HG02798 (cell line): ENCODE measurements around the gene LYPLA2.
A peak's percentile ranks its signal among the peaks of the same experiment; 100 is the strongest.
"Not testable (repeated sequence)": the region's sequence is repeated elsewhere in the genome, so short reads cannot be mapped to it uniquely, and the experiment has no call there.

Experiments used
- ATAC-seq: cut with Tn5 transposase; IDR thresholded peaks from one replicate; pipeline ENCODE4 v1.9.1; 2021; ENCODE audit warnings: mild to moderate bottlenecking; ENCODE audit not compliant: unreplicated experiment, poor library complexity

The LYPLA2 gene

DNA sequence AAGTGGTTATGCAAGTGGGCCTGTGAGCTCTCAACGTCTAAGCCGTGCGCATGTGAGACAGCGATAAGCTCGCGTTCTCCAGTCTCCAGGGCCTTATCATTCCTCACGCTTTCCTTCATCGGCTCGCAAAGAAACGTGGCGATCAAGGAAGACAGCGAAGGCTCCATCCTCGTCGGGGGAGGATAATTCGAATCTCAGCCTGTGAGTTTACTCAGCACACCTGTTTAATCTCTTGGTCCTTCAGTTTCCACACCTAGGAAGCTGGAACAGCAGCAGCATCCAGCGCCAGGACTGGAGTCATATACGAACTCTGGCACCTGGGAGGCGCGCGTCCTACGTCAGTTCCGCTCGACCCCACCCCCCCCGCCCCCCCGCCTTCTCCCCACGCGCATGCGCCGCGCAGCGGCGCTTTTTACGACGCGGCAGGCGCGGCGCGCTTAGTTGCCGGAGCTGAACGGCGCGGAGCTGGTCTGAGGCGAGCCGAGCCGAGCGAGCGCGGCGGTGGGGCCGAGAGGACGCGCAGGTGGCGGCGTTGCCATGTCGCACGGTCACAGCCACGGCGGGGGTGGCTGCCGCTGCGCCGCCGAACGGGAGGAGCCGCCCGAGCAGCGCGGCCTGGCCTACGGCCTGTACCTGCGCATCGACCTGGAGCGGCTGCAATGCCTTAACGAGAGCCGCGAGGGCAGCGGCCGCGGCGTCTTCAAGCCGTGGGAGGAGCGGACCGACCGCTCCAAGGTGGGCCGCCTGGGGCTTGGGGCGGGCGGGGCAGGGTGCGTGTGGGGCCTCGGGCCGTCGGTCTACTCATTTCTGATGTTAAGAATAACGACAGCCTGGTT lies 12.7 kb upstream of the LYPLA2 start, which contains the start of gene PITHD1:
Gene PITHD1, plus strand, starts transcription at position 440 of the 836 bp plus-strand sequence. Its CDS starts 98 bp downstream, at position 538.
- ATAC-seq: peak; percentile 86

DNA sequence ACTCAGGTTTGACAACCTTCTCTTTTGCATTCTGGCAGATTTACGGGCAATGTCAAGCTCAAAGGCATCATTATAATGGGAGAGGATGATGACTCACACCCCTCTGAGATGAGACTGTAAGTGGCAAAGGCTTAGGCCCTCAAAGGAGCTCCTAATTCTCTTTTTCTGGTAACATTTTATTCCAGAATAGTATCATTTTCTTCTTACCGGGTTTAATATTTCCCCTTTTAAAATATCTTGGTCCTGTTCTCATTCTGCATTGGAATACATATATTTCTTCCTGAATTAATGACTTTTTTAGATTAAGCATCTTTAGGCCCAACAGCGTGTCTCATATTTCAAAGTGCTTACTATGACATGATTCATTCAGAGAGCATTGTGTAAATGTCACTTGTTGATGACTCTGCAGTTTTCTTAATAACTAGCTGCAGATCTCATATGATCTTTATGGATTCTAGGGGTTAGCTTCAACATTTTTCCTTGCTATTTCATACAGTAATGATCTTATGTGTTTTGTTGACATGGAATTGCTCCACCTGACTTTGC lies 11.0 kb upstream of the LYPLA2 start:
- no peak for ATAC-seq

DNA sequence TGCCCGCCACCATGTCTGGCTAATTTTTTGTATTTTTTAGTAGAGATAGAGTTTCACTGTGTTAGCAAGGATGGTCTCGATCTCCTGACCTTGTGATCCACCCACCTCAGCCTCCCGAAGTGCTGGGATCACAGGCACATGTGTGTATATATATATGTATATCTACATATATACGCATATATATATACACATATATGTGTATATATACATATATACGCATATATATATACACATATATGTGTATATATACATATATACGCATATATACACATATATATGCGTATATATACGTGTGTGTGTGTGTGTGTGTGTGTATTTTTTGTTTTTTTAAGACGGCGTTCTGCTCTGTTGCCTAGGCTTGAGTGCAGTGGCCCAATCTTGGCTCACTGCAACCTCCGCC lies 7.8 kb upstream of the LYPLA2 start:
- not testable (repeated sequence) for ATAC-seq

- ATAC-seq: no peak
Observed at GRCh38 chr1:23784846-23785245, 6.1 kb upstream of the LYPLA2 start.

DNA sequence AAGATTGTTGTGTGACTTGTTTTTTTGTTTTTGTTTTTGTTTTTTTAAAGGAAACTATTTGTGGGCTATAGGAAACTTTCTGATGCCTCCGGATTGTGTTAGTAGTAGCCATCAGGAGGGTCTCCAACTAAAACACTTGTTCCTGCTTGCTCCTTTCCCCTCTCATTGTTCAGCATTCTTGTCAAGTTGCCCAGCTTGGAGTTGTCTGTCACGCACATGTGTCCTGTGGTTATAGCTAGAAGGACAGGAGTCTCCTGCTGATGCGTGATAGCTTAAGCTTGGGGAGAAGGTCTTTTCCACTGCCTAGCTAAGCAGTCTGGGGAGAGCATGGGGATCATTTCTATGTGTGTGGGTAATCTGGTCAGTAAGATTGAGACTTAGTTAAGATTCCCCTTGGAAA lies 3.2 kb upstream of the LYPLA2 start:
- ATAC-seq: no peak

DNA sequence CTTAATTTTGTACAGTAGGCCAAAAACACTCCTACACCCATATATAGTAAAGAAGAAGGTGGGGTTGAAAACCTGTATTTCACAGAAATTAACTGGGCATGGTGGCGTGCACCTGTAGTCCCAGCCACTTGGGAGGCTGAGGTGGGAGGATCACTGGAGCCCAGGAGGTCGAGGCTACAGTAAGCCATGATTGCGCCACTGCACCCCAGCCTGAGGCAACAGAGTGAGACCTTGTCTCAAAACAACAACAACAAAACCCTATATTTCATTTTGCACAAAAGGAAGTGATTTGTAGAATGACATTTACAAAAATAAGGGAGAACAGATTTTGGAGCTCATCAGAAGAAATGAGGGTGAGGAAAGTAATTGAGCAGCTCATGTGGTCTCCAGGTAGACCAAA lies 2.2 kb upstream of the LYPLA2 start:
- no peak for ATAC-seq

DNA sequence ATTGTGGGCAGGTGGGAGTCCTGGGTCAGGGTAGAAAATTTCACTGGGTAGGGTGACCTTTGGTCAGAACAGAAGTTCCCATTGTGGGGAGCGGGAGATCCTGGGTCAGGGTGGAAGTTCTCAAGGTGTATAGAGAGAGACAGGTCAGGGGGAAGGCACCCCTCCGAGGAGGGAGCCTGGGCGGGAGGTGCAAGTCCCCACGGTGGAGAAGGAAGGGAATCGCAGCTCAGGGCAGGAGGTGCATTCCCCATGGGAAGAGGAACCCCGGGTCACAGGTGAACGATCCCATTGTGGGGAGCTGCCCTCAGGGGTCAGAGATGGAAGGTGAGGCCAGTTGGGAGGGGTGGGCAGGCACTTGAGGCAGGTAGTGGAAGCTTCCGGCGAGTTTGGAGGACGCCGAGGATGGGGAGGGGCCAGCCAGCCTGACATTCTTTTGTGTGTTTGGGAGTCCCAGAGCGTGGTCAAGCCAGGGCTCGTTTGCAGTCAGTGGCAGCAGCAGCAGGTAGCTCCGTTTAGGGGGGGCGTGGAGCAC lies 637 bp downstream of the LYPLA2 start:
- peak; percentile 11 for ATAC-seq

GRCh38 chr1:23792151-23792945 lies 1.4 kb downstream of the LYPLA2 start:
- ATAC-seq: no peak

DNA sequence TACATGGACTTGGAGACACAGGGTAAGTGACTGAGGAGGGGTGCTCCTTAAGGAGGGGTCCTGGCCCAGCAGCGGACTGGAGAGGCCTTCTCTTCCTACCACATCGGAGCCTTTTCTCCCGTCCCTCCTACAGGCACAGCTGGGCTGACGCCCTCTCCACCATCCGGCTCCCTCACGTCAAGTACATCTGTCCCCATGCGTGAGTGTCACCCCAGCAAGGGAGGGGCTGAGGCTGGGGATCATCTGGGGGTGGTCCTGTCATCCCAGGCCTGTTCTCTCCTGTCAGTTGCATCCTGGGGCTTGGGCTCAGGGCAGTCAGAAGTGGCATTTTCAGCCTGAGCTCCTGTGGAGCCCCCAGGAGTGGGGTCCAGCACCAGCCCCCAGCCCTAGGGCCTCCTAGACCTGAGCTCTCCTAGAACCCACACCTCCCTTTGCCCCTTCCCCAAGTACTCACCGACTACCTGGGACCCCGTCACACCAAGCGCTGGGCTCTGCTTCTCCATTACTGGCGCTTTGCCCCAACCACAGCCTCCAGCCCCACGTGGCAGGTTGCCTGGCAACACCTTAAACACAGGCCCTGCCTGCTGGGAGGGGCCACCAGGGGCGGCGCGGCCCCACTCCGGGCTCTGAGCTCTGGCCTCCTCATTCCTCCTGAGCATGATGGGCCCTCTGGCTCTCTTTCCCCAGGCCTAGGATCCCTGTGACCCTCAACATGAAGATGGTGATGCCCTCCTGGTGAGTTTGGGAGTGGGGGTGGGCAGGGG lies 2.3 kb downstream of the LYPLA2 start:
- ATAC-seq: no peak

DNA sequence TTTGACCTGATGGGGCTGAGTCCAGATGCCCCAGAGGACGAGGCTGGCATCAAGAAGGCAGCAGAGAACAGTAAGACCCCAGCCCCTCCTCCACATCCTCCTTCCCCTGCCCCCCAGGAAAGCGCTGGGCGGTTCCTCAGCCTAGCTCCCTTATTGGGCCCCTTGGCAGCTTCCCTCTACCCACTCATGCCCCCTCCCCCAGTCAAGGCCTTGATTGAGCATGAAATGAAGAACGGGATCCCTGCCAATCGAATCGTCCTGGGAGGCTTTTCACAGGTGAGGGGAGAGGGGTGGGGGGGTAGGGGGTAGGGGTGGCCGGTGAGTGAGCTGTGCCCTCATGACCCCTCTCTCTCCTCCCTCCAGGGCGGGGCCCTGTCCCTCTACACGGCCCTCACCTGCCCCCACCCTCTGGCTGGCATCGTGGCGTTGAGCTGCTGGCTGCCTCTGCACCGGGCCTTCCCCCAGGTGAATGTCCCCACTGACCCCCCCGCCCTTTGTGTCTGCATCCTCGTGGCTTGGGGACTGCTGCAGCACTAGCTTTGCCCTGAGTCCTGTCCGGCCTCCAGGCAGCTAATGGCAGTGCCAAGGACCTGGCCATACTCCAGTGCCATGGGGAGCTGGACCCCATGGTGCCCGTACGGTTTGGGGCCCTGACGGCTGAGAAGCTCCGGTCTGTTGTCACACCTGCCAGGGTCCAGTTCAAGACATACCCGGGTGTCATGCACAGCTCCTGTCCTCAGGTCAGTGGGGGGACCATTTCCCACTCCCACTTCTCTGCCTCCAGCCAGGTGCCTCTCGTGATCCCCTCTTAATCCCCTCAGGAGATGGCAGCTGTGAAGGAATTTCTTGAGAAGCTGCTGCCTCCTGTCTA lies 3.2 kb downstream of the LYPLA2 start:
- ATAC-seq: no peak

- ATAC-seq: not testable (repeated sequence)
Observed at GRCh38 chr1:23794732-23795182, 3.8 kb downstream of the LYPLA2 start.

DNA sequence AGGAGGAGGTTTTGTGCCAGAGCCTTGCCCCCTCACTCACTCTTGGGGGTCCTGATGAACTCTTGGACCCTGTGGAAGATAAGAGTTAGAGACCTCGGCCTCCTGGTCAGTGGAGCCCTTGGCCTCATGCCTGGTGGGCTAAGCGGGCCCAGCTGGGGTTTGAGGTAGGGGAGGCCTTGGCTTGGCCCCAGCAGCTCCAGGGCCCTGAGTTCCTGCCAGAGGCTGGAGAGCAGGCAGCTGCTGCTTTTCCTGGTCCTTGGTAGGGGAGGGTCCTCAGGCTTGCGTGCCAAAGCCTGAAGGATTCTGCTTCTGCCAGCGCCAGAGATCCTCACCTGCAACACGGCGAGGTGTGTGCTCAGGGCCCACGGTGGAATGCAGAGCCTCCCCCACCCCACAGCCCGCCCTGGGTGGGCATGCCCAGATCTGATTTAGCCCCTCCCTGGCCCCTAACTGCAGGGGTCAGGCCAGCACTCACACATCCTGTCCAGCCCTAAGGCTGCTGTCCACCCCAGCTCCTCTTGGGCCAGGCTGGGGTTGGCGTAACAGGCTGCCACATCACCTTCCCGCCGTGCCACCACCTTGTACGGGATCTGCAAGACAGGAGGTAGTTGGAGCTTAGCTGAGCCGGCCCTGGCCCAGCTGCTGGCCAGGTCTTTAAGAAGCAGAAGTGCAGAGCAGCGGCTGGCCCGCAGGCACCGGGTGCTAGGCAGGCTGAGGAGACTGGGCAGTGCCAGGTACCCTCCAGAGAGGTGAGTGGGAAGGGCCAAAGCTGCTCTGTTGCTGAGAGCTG lies 4.9 kb downstream of the LYPLA2 start:
- ATAC-seq: no peak

- no peak for ATAC-seq
Observed at GRCh38 chr1:23796466-23797271, 5.7 kb downstream of the LYPLA2 start.

DNA sequence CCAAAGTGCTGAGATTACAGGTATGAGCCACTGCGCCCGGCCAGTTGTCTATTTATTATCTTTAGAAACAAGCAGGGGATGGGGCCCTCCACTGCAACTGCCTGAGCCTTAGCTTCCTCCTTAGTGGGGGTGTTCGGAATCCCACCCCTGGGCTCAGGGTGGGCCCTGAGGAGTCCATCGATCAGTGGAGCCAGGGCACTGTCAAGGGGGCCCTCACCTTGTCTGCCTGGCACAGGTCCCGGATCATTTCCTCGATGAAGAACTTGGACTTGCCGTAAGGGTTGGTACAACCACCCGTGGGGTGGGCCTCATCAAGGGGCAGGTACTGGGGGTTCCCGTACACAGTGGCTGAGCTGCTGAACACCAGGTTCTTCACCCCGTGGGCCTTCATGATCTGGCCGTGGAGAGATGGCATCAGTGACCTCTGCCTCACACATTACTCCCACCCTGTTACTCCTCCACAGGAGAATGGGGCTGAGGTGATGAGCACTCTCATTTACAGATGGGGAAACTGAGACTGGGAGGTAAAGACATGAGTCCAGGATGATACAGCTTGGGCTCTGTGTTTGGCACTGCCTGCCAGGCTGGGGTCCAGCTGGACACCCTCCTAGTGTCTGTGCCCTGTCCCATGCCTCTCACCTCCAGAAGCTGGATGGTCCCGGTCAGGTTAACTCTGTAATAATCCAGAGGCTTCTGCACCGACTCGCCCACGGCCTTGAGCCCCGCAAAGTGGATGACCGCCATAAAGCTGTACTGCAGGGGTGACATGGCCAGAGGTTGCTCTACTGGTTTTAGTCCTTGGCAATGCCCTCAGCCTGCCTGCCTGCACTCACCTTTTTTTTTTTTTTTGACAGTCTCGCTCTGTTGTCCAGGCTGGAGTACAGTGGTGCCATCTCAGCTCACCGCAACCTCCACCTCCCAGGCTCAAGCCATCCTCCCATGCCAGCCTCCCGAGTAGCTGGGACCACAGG lies 6.8 kb downstream of the LYPLA2 start:
- ATAC-seq: no peak

DNA sequence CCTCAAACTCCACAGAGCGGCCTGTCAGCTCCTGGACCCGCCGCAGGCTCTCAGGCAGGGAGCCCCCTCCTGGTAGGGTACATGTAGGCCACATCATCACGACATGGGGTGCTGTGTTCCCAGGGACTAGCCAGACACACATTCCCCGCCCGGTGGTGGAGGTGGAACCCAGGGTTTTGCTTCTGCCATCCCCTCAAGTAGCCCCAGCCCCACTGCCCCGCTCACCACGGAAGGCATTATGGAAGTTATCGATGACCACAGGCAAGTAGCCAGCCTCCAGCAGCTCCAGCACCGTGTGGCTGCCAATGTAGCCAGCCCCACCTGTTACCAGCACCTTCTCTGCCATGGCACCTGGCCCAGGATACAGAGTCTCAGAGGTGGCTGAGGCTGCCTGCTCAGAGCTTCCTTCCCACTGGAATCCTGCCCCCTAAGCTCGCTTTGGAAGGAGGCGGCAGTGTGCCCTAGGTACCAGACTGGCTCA lies 7.8 kb downstream of the LYPLA2 start:
- ATAC-seq: no peak

GRCh38 chr1:23799255-23799569 lies 8.3 kb downstream of the LYPLA2 start:
- ATAC-seq: no peak
